GM13977 (cell line): ENCODE measurements around the gene ARHGAP22.

Source experiments
- DNase-seq: peaks from one replicate; pipeline ENCODE4 v3.0.0; 2012; ENCODE audit warnings: low spot score
- CTCF ChIP-seq: IDR thresholded peaks from 2 replicates; pipeline ENCODE4 v1.5.1; 2012; ENCODE audit warnings: mild to moderate bottlenecking, control low read depth; ENCODE audit not compliant: insufficient read depth; ENCODE audit errors: extremely low read depth, missing control alignments
- in situ Hi-C: fragments of 300-500 bp; cut with MboI; formaldehyde crosslinking; loops from one replicate; pipeline ENCODE4 v1.12.0; 2022; ENCODE audit warnings: low sequenced_read_pairs, low pct_unique_long_range_greater_than_20kb, mixed read lengths, inconsistent platforms; ENCODE audit not compliant: unreplicated experiment

Gene ARHGAP22

GRCh38 chr10:48623607-48624132 lies 18.8 kb upstream of the ARHGAP22 start:
- no peak for DNase-seq
- TF ChIP-seq CTCF = no peak
- in situ Hi-C loops = no loop called here

DNA sequence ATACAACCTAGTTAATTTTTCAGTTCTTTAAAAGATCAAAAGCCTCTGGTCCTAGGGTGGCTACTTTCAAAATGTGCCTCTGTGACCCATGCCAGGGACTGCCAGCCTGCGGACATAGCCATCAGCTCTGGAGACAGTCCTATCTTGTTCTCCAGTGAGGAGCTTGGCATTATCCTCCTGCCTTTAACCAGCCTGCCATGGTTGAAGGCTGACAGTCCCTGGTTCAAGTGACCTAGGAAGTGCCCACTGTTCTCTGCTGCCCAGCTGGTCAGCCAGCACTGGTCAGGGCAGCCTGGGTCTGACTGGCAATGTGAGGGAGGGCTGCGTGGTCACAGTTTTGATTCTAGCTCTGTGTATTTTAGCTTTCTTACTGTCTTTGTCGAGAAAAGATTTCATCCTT lies 18.1 kb upstream of the ARHGAP22 start:
- no peak for TF ChIP-seq CTCF
- DNase-seq = no peak
- in situ Hi-C loops = no loop called here

- DNase-seq = no peak
- in situ Hi-C loops = no loop called here
- no peak for TF ChIP-seq CTCF
Measured at GRCh38 chr10:48620719-48621118, 15.8 kb upstream of the ARHGAP22 start.

- in situ Hi-C loops = no loop called here
- DNase-seq = no peak
- no peak for TF ChIP-seq CTCF
Measured at GRCh38 chr10:48616436-48616835, 11.6 kb upstream of the ARHGAP22 start.

DNA sequence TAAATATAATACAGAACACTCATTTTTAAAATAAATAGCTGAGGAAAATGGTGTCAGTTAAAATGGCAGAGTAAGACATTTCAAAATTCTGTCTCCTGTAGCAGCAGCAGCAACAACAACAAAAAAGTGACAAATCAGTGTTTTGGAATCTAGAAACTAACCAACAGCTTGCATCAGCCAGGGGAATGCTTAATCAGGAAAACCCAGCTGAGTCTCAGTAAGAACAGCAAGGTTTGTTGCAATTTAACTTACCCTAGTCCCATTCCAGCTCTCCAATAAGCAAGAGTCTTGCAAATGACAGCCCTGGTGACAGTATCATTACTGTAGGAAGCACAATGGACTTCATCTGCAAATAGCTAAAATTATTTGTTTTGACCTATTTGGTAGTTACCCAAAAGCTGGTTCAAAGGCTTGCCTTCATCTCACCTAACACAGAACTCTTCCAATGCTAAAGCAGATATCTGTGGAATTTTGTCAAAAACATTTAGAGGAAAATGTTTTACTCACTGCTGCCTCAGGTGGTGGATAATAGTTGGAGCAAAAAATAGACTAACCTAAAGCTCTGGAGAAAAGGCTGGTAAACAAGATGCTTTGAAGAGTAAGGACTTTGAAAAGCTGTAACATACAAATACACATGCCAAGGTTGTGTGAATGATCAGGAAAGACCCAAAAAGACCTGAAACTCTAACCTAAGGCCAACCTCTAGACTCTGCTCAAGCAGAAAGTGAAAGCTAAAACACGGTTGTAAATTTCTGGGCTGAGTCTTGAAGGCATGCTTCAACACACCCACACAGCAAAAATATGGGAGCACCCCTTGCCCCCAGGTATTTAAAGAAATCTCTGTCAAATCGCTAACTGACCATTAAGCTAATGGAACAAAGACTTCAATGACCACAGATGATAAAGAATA lies 9.9 kb upstream of the ARHGAP22 start:
- in situ Hi-C loops = no loop called here
- DNase-seq = no peak
- peak; percentile 43 for TF ChIP-seq CTCF

- DNase-seq = no peak
- no peak for TF ChIP-seq CTCF
- in situ Hi-C loops = no loop called here
Measured at GRCh38 chr10:48613016-48613415, 8.1 kb upstream of the ARHGAP22 start.
